HG03457 (cell line): Measurements from ENCODE around the gene CMIP.

Experiments
- ATAC-seq: cut with Tn5 transposase; IDR thresholded peaks from one replicate; pipeline ENCODE4 v1.9.1; 2021; ENCODE audit warnings: moderate number of reproducible peaks; ENCODE audit not compliant: unreplicated experiment

The CMIP gene

DNA sequence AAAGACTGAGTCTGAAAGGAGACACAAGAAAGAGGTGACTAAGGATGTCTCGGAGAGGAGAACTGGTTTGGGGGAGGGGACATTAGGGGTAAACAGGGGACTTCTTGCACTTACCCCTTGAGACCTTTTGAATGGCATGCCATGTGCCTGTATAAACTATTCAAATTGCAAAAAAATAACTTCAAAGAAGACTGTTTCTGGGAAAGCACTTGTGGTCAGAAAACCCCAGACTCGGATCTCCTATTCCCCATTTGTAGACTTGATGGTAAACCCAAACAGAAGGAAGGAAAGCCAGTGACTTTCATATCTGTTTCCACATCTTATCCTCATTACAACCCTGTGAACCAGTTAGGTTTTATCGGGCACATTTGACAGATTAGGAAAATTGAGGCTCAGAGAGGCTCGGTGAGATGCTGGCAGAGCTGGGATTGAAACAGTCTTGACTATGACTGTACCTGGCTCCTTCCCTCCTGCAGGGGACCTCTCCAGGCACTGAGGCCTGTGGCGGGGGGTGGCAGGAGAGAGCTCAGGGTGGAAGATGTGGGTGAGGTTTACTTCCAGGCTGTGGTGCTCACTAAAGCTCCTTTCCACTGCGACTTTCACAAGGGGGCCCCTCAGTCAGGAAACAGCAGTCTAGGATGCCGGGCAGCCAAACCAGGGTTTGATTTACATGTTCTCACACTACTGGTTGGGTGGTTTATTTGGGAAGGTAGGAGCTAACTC, 304.0 kb downstream of the CMIP start:
- ATAC-seq: no peak

DNA sequence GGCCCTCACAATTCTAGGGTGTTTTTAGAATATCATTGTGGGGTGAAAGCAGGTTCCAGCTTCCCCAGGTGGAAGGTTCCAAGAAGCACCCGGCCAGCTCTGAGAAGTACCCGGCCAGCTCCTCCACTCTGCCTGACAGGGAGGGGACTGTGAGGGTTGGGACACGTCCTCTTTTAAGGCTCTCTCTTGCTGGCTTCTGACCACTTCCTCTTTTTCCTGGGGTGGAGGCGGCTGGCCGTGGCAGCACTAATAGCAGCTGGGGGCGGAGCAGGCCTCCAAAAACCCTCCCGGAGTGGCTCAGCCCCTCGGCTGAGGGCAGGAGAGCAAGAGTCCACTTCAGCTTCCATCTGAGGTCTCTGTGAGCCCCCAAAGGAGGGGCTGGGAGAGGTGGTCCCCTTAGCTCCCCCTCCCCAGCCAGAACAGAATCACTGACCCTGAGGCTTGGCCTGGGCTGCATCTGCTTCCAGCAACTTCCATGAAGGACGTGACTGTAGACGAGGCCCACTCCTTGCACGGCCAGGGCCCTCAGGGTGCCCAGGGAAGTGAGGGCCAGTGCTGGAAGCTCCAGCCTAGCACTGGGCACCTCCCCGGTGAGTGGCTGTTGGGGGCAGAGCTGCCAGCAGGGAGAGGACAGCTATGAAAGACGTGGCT, 307.7 kb downstream of the CMIP start:
- ATAC-seq: peak; percentile 68

DNA sequence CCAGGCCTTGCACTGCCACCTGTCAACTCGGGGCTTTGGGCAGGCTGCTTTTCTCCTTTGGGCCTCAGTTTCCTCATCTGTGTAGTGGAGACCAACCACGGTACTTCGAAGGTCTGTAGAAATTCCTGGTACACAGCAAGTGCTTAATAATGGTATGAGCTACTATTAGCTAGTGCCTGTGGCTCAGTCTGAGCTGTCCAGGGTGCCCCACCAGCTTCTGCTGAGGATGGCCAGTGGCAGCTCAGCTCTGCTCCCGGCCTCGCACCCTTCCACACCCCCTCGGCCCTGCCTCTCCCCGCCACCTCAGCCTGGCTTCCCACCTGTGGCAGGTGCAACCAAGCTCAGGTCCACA, 308.2 kb downstream of the CMIP start:
- ATAC-seq: no peak

DNA sequence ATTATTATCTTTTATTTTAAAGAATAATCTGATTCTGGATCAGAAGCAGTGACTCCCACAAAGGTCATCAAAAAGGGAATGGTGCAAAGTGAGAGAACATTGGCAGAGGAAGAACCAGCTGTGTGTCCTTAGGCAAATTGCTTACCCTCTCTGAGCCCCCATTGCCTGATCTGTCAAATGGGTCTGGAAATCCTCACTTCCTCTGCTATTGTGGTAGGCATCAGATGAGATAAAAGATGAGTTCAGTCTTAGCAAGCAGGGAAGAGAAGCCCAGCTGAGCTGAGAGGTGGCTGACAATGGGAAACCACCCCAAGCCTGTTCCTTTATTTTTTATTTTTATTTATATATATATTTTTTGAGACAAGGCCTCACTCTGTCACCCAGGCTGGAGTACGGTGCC, 310.2 kb downstream of the CMIP start:
- no peak for ATAC-seq

DNA sequence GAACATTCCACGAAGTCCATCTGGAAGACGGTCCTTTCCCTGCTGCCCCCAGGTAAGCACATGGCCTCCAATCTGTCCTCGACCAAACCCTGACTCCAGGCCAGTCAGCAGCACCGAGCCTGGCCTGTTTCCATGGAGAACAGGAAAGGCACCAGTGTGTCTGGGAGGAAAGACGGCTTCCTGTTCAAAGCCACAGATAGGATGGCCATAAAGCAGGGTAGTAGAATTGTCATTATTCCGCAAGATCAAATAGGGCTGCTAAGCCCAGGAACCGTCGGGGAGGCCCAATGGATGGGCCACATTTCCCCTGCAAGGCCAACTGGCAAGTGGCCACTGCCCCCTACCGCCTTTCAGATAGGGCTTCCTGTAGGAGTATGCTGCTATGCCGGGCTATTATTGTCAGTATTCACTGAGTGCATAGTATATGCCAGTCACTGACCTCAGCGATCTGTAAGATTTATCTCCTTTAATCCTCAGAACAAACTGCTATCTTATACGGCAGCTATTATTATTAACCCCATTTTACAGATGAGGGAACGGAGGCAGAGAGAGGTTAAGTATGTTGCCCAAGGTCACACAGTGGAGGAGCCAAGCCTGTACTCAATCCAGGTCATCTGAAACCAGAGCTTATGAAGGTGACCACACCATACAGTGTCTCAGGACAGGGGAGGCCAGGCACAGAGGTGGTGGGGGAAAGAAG, 311.5 kb downstream of the CMIP start:
- ATAC-seq: no peak

DNA sequence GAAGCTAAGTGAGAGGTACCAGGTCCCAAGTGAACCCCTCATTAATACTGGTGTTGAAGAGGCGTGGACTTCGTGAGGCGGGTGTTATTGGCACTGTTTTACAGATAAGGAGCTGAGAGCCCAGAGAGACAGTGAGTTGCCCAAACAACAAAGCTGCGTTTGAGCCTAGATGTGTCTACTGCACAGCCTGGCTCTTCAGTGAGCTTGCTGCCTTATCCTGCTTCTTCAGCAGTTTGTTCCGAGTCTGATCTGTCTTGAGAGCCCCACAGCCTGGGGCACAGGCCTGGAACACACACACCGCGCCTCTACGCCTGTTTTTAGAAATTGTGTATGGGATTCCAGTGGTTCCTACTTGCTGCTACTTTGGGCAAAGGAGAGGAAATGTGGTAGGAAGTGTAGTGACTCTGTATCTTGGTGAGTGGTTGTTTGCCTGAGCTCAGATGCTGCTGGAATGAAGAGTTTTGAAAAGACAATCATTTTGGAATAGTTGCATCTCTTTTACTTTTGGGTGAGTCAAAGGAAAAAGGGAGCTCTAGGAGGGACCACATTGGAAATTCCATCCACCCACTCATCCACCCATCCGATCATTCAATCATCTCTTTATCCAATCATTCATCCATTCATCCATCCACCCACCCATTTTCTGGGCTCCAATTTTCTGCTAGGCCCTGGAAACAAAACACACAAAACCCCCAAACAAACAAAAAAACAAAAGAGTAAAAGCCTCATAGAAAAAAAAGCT, 312.2 kb downstream of the CMIP start:
- no peak for ATAC-seq

DNA sequence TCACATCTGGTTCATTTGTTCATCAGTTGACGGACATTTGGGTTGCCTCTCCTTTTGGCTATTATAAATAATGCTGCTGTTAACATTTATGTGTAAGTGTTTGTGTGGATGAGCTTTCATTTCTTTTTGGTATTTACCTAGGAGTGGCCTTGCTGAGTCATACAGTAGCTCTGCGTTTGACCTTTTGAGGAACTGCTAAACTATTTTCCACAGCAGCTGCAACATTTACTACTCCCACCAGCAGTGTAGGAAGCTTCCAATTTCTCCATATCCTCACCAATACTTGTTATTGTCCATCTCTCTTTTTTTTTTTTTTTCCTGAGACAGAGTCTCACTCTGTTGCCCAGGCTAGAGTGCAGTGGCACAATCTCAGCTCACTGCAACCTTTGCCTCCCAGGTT, 313.8 kb downstream of the CMIP start:
- no peak for ATAC-seq
